HT1080 (cell line): ENCODE data around the gene NCAPG2. TPM values are rescaled to one million over a fixed set of nuclear protein-coding genes. Genes with fewer than 3 reads are reported as not detected.
A peak's percentile ranks its signal among the peaks of the same experiment; 100 is the strongest.
"Not testable (repeated sequence)": the region's sequence is repeated elsewhere in the genome, so short reads cannot be mapped to it uniquely, and the experiment has no call there.

Experiments
- DNase-seq: peaks from one replicate; pipeline ENCODE4 v3.0.0-alpha.2; 2015; ENCODE audit warnings: low read depth
- total RNA-seq: library from RNA; depleted of rRNA; stranded (reverse); fragments of >200 nt; shearing (Covaris generic); gene quantifications from 2 replicates; pipeline ENCODE4 v1.2.3, GENCODE V29; 2014

NCAPG2 gene
- total RNA-seq, 1 experiment from 2014 or later: 35.7 TPM

DNA sequence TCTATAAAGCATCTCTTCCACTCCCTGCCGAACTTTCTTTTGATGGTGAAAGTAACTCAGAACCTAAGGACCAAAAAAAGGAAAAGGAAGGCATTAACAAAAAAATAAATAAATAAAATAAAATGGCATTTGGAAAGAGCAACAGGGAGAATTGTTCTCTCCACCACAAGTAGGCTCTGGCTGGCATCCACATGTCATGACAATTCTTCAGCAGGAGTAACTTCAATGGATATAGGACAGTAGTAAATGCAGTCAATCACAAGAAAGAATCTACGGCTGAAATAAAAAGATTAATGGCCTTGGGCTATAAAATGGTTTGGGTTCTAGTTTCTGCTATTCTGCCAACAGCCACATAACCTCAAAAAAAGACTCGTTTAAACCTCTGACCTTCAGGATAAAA is 23.9 kb downstream of the NCAPG2 start:
- no peak for DNase-seq

DNA sequence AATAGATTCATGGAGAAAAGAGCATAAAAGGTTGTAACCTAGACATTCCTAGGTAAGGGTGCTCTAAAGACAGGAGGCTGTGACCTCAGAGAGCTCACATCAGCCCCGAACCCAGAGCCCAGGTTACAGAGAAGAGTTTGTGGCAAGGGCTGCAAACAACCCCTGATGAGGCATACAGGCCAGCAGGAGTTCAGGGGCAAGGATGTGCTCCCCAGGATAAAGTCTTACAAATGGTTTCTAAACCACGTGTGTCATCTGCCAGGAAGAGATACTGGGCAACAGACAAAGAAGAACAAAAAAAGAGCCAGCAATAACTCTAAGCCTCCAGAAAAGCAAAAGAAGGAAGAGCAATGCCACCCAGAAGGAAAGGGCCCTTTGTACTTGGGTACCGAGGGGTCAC is 27.7 kb downstream of the NCAPG2 start:
- no peak for DNase-seq

DNA sequence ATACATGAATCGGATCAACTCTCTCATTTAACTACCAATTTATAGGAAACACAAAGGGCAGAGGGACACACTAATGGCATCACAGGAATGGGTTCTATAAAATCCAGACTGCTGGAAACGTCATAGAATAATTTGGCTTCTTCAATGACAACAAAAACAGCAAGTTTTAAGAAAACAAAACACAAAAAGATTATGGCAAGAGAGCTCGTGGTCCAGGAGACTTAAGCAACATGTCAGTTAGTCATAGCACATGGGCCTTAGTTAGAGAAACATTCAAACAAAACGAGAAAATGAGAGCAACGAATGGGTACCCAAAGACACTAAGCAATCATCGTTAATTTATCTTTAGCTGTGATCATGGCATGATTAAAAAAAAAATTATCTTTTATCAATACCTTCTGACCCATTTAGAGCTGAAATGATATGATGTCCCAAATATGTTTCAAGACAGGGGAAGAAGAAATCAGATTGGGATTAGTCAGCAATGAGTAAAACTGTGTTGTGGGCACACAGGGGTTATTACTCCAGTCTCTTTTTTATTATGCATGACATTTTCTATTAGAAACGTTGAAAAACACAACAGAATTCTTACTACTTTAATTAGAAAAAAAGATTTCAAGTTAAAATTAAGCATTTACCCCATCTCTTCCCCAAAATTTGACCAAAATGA is 28.3 kb downstream of the NCAPG2 start:
- no peak for DNase-seq

DNA sequence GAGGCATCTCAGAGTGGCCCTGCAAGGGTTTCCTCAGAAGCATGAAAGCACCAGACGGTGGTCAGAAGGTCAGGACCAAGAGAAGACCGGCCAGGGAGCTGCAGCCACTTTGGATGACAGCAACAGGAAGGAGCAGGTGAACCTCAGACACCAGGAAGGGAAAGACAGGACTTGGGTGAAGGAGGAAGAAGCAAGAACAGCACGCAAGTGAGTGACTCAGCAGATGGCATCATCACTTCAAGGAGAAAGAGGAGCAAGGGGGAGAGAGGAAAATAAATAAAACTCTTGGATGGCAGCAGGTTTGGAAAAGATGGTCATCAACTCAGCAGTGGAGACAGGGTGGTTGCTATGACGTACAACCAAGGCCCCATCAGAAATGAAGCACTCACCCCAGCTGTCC is 31.6 kb downstream of the NCAPG2 start:
- peak; percentile 84 for DNase-seq

DNA sequence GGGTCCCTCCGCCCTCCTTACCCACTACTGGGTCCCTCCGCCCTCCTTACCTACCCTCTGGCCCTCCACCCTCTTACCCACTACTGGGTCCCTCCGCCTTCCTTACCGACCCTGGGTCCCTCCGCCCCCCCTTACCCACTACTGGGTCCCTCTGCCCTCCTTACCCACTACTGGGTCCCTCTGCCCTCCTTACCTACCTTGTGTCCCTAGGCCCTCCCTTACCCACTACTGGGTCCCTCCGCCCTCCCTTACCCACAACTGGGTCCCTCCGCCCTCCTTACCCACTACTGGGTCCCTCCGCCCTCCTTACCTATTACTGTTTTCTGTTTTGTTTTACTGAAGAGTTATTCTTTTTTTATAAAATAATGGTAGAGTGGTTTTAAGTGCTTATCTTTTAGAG is 36.5 kb downstream of the NCAPG2 start:
- DNase-seq: not testable (repeated sequence)

DNA sequence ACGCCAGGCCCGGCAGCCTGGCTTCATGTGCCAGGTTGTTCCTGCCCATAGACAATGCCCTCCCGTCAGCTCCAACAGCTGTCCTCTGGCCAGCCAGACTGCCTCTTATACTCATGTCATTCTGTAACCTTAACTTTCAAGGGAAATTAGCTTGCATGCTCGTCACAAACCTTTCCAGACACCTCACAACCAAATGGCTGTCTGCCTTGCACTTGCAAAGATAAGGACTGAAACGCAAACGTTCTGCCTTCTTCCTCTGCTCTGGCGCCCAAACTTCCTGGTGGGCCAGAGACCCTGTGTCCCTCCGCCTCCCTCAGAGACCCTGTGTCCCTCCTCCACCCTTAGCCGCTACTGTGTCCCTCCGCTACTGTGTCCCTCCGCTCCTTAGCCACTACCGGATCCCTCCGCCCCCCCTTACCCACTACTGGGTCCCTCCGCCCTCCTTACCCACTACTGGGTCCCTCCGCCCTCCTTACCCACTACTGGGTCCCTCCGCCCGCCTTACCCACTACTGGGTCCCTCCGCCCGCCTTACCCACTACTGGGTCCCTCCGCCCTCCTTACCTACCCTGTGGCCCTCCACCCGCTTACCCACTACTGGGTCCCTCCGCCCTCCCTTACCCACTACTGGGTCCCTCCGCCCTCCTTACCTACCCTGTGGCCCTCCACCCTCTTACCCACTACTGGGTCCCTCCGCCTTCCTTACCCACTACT is 37.5 kb downstream of the NCAPG2 start:
- DNase-seq: not testable (repeated sequence)

DNA sequence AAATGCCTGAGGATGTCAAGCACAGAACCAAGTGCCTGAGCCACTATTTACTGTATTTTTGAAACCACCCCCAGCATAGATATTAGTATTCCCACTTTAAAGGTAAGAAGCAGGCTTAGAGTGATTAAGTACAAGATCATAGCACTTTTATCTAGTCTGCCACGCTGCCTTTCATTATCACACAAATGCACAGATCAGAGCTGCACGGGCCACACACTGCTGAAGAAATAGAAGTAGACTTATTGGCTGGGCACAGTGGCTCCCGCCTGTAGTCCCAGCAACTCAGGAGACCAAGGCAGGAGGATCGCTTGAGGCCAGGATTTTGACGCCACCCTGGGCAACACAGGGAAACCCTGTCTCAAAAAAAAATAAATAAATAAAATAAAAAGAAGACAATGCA is 38.2 kb downstream of the NCAPG2 start:
- DNase-seq: no peak

DNA sequence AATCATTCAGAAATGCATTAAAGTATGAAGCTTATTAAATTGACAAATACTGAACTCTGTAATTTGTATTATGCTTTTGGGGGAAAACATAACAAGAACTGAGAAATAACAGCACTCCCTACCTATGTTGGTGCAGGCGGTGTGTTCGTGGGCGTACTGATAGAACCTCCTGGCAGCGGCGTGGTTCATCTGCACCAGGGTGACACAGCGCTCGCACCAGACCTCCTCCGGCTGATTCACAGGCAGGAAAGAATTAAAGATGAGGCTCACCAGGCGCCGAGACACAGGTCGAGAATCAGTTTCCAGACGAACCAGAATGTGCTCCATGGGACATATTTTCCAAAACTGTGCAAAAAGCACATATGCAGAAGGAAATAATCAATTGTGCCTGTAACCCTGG is 40.2 kb downstream of the NCAPG2 start:
- DNase-seq: no peak

DNA sequence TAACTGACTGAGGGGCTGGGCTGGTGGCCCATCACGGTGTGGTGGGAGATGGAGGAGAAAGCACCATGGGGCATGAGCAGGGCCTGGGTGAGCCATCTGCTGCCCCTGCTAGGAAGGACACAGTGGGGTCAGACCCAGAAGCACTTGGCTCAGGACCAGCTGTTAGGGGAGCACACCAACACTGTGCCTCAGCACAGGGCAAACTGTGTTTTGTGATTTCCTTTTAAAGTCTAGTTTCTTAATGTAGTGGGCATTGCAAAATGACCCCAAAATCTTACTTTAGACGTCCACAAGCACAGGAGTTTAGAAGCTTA is 41.2 kb downstream of the NCAPG2 start:
- DNase-seq: no peak

DNA sequence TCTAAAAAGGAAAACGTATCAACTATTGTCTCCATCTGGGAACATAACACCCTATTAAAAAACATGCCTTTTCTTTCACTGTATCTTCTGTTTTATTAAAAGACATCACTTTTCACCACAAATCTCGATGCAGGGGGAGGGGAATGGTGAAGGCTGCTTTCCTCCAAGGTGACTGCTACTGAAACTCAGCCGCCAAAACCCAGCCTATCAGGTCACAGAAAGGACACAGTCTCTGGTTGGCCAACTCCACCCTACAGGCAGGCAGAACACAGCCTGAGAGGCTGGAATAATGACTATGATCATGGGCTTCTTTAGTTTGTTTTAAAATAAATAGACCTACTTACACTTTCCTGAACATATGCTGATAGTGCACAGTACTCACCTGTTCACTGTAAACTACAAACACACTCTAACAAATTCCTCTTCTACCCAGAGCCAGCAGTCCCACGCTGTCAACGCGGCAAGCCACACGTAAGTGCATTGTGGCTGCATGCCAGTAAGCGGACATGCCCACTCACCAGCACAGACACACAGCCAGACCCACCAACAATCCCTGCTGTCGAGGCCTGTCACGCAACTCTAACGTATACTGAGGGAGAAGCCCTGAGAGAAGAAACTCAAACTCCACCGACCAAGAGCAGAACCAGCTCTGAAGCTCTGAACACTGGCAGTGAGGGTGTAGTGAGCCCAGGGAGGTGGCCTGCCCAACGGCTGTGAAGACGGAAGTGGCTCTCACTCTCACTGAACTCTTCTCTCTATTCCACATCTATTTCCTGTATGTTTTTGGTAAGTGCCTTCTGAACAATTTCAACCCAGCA is 41.8 kb downstream of the NCAPG2 start:
- DNase-seq: no peak

DNA sequence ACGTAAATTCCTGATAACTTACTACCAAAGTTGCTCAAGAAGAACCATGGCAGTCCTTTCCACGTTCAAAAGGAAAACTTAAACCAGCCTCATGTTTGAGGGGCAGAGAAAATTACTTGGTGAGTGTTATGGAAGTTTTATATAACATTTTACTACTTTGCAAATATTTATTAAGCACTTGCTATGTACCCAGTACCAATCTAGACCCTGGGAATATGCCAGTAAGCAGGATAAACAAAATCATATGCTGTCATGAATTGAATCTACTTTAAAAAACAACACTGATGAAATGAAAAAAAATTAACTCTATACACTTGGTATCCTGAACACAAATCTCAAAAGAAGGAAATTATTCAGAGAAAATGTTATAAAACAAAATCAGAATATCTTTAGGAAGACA is 46.1 kb downstream of the NCAPG2 start:
- DNase-seq: no peak

DNA sequence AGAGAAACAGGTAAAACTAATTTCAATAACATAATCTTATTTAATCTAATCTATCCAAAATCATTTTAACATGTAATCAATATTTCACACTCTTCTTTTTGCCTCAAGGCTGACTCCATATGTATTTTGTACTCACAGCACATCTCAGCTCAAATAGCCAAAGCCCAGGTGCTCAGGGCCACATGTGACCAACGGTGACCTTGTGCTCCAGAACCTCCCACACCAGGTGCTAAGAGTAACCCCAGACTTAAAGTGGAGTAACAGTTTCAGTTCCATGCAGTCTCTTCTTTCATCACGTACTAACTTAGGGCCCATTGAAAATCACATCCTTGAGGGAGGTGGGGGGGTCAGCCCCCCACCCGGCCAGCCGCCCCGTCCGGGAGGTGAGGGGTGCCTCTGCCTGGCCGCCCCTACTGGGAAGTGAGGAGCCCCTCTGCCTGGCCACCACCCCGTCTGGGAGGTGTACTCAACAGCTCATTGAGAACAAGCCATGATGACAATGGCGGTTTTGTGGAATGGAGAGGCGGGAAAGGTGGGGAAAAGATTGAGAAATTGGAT is 47.3 kb downstream of the NCAPG2 start:
- no peak for DNase-seq

DNA sequence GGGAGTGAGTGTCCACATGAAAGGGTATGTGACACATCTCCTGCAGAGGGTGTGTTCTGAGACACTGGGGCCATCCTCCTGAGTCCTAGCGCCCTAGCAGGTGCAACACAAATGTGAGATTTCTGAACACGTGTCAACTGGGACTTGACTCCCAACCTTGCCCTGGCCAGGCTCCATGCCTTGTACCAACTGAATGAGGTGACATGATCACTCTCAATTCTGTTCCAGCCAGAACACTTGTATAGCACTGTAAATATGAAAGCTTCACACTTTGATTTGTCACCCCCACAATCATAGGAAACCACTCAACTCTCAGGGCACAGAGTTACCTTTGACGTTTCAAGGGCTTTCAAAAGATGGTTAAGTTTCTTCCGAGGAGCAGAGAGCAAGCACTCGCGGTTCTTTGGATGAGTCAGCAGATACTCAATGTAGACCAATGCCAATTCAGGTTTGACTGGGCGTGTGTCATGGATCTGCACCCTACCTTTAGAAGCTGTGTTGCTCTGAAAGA is 48.6 kb downstream of the NCAPG2 start:
- DNase-seq: peak; percentile 28

DNA sequence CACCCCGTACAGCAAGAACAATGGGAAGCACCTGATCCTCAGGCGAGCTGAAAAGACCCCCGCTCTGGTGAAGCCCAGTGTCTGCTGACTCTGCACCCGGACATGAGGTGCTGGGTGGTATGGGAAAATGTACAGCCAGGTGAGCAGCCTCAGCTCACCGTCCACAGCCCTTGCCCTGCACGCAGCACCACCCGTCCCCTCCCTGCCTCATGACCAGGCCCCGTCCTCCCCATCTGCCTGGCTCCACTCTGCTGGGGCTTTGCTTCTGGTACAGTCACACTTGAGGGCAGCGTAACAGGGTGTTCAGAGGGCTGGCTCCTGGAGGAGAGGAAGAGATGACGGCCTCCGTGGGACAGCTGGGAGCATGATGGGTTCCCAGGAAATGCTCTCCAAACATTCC is 49.1 kb downstream of the NCAPG2 start:
- no peak for DNase-seq

DNA sequence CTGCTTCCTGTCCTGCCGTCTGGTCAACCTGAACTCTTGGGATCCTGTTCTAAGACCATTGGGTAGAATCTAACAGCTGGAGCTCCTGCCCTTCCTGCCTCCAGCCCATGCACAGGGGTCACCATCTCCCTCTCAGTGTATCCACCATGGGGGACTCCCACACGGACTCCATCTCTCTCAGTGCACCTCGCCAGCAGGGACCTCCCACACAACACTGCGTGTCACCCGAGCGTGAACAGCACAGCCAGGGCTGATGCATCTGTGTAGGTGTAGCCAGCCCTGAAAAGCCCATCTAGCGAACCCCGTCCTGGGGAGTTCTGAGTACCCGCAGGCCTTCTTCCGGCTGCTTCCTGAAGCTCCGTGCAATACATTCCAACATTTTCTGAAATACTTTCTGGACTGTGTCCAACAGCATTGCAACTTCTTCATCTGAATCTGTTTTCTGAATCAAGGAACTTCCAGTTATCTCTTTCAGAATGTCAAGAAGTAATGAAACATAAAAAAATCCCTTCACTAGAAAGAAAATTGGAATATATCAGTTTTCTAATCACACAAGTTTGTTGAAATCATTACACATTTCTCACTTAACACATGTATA is 52.5 kb downstream of the NCAPG2 start:
- DNase-seq: no peak

DNA sequence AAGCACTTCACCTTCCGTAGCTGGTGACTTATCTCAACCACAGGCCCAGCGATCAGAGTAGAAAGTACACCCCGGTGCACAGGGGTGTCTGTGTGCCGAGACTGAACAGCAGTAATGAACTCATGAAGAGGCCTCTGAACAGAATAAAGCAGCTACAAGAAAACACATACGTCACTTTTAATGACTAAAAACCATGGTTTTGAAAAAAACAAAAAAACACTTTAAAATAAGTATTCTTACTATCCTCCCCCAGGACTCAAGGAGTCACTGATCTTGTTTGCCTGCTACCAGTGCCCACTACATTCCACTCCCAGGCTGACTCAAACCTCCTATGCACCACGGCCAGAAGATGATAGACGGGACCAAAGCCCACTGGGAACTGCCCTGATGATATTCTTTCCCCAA is 53.8 kb downstream of the NCAPG2 start:
- DNase-seq: no peak

DNA sequence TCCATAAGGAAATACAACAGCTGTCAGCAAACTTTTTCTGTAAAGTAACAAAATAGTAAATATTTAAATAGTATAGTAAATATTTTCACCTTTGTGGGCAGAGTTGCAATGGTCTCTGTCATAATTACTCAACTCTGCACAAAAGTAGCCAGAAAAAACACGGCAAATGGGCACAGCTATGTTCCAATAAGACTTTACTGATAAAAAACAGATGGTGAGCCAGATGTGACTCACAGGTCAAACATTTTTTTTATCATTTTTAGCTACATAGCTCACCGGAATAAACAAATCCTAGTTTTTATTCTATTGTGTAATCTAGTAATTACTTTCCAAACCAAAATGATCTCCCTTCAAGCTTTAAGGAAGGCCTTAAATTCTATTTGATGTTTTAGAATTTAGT is 55.3 kb downstream of the NCAPG2 start:
- DNase-seq: peak; percentile 71

DNA sequence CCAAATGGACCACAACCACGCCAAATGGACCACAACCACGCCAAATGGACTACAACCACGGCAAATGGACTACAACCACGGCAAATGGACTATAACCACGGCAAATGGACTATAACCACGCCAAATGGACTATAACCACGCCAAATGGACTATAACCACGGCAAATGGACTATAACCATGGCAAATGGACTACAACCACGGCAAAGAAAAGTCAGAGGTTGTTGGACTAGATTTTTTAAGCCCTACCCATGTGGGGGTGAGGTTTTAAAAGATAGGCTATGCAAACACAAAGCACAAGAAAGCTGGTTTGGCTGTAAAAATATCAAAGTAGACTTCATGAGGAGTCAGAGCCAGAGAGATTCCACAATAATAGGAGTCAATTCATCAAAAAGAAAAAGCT is 55.8 kb downstream of the NCAPG2 start:
- no peak for DNase-seq

DNA sequence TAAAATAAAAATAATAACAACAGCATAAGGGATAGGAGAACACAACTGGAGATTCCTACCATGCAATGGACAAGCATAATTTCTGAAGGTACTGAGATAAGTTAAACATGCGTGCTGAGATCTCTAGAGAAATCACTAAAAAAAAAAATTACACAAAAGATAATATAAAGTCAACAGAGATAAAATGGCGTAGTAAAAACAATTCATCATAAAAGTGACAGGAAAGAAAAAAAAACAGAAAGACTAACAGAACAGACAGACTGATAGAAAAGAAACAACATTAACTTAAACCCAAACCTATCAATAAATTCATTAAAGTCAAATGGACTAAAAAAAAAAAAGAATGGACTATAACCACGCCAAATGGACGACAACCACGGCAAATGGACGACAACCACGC is 56.4 kb downstream of the NCAPG2 start:
- no peak for DNase-seq

DNA sequence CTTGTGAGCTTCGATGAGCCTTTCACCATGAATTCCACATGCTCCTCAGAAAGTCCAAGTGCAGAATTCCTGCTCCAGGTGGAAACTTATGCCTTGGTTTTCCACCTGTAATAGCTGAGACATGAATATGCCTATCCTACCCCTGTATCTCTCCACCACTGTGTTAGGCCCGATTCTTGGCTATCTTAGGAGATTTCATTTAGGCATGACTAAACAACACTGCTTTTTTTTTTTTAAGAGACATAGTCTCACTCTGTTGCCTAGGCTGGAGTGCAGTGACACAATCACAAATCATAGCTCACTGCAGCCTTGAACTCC is 57.2 kb downstream of the NCAPG2 start:
- DNase-seq: no peak

DNA sequence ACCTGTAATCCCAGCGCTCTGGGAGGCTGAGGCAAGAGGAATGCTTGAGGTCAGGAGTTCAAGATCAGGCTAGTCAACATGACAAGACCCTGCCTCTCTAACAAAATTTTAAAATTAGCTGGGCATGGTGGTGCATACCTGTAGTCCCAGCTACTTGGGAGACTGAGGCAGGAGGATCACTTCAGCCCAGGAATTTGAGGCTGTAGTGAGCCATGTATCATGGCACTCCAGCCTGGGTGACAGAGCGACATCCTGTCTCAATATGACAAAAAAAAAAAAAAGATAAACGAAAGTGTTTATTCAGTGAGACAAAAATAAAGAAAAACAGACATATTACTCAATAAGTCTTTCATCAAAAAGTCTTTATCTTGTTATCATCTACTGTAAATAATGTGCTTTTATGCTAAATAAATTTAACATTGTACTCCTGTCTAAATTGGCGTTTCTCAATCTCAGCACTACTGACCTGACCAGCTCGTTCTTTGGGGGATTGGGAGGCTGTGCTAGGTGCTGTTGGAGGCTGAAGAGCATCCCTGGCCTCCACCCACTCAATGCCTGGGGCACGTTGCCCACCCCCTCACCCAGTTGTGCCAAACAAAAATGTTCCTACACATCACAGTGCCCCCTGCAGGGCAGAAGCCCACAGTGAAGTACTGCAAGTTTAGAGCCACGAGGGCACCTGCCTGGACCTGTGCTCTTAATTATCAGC is 57.7 kb downstream of the NCAPG2 start:
- DNase-seq: no peak
